ENCODE data around the gene GRIPAP1.
A peak's percentile ranks its signal among the peaks of the same experiment; 100 is the strongest.

The GRIPAP1 gene

DNA sequence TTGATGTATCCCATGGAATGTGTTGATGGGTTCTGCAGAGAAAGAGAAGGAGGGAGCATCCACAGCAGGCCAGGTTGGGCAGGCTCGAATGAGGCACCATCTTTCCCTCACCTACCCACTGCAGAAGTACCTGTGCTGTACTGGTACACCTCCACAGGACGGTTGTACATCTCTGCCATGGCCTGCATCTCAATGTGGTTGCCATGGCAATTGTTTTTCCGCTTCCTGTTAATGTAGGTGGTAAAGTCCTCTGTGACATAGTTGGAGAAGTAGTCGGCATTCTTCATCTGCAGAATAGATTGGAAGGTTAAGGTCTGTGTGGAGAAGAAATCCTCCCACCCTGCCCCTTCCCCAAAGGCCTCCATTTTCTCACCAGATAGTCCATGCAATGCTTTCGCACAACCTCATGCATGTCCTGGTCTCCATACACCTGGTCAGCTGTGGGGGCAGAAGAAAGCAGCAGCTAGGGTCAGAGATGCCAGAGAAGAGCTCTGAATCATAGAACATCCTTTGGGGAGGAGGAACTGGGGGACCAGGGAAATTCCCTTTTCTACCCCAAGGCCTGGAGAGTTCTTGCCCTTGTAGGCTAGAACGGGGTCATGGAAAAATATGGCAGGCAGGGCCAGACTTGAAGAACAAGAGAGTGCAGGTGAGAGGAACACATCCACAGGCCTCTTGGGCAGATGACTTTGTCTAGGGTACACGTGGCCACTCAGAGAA, 67.3 kb downstream of the GRIPAP1 start:
- Mint-ChIP-seq H3K27ac (peak overlapping the region; percentile 94), H3K4me1 (ENCODE audit: low read depth) (peaks cover 71% of the 10 kb centered on the region), H3K9me3 (peaks cover 3% of the 10 kb centered on the region), H3K36me3 (ENCODE audit: low read depth) (peaks cover 75% of the 10 kb centered on the region), H3K27me3 (no peaks in the 10 kb centered on the region), H3K4me3 (peak overlapping the region; percentile 44)
- peak; percentile 49 for DNase-seq

DNA sequence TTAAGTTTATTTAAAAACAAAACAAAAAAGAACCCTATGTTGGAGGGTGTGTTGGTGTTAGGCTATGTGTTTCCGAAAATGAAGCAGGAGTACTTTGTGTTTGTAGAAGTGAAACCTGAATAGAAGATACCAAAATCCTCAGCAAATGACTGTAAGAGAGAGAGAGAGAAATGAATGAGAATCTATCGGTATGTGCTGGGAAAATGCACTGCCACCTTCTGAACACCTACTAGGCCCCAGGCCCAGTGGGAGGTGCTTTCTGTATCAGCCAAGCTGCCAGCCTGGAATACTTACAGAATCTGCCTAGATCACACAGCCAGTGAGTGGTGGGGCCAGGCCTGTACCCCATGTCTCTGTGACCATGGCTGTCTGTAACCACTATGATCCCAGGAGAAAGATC, 68.3 kb downstream of the GRIPAP1 start:
- Mint-ChIP-seq H3K4me1 (ENCODE audit: low read depth) (peaks cover 61% of the 10 kb centered on the region), H3K4me3 (peak overlapping the region; percentile 60), H3K36me3 (ENCODE audit: low read depth) (peaks cover 73% of the 10 kb centered on the region), H3K27ac (peak overlapping the region; percentile 94), H3K9me3 (peaks cover 3% of the 10 kb centered on the region), H3K27me3 (no peaks in the 10 kb centered on the region)
- DNase-seq = peak; percentile 50

DNA sequence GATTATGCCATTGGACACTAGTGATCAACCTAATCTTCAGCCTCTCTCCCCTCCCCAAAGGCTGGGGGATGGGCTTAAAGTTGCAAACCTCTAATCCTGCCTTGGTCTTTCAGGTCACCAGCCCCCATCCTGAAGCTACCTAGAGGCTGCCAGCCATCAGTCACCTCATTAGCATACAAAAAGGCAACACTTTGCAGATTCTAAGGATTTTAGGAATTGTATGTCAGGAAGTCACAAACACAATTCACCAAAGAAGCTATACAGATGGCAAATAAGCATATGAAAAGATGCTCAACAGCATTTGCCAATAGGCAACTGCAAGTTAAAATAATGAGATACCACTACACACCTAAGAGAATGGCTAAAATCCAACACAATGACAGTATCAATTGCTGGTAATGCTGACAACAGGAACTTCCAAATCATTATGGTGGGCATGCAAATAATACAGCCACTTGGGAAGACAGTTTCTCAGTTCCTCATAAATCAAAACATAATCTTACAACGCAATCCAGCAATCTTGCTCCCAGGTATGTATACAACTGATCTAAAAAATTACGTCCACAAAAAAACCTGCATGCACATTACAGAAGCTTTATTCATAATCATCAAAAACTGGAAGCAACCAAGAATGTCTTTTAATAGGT, 74.2 kb downstream of the GRIPAP1 start:
- Mint-ChIP-seq H3K9me3 (no peaks in the 10 kb centered on the region), H3K27ac (no peak overlapping the region), H3K27me3 (peaks cover 6% of the 10 kb centered on the region), H3K4me3 (no peak overlapping the region), H3K4me1 (ENCODE audit: low read depth) (peaks cover 38% of the 10 kb centered on the region), H3K36me3 (ENCODE audit: low read depth) (peaks cover 73% of the 10 kb centered on the region)
- DNase-seq = no peak

DNA sequence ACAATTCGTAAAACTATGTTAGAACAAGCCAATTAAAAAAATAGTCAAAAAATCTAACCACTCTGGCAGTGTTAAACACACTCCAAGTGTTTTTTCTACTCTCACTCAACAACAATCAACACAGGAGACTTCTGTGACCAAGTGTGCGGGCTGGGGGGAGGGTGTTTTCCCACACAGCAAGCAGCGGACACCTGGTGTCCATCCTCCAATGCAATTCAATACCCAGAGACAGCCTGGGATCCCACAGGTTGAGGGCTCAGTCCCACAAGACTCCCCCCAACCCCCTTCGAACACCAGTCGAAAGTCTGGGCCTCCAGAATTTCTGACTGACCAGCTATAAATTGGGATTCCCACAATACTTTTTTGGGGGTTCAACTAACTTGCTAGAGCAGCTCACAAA, 74.9 kb downstream of the GRIPAP1 start:
- H3K36me3 Mint-ChIP-seq (ENCODE audit: low read depth) = peaks cover 74% of the 10 kb centered on the region
- no peak for DNase-seq
- H3K9me3 Mint-ChIP-seq = no peaks in the 10 kb centered on the region
- H3K27me3 Mint-ChIP-seq = peaks cover 6% of the 10 kb centered on the region
- H3K4me1 Mint-ChIP-seq (ENCODE audit: low read depth) = peaks cover 42% of the 10 kb centered on the region
- H3K27ac Mint-ChIP-seq = peak overlapping the region; percentile 44
- no peak overlapping the region for H3K4me3 Mint-ChIP-seq

DNA sequence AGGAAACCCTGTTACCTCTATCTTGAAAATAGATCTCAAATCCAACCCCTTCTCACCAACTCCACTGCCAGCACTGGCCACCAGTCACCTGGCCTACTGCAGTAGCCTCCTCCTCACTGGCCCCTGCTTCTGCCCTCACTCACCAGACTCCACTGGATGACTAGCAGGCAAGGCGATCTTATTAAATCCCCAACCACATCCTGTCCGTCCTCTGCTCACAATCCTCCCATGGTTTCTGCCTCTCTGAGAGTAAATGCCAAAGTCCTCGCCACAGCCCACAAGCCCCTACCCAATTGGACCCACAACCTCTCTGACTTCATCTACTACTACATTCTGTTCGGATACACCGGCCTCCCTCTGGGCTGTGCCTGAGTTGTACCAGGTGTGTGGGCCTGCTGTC, 77.8 kb downstream of the GRIPAP1 start:
- peaks cover 12% of the 10 kb centered on the region for H3K27me3 Mint-ChIP-seq
- H3K9me3 Mint-ChIP-seq = no peaks in the 10 kb centered on the region
- no peak for DNase-seq
- H3K27ac Mint-ChIP-seq = peak overlapping the region; percentile 75
- peaks cover 79% of the 10 kb centered on the region for H3K36me3 Mint-ChIP-seq (ENCODE audit: low read depth)
- peaks cover 63% of the 10 kb centered on the region for H3K4me1 Mint-ChIP-seq (ENCODE audit: low read depth)
- no peak overlapping the region for H3K4me3 Mint-ChIP-seq

DNA sequence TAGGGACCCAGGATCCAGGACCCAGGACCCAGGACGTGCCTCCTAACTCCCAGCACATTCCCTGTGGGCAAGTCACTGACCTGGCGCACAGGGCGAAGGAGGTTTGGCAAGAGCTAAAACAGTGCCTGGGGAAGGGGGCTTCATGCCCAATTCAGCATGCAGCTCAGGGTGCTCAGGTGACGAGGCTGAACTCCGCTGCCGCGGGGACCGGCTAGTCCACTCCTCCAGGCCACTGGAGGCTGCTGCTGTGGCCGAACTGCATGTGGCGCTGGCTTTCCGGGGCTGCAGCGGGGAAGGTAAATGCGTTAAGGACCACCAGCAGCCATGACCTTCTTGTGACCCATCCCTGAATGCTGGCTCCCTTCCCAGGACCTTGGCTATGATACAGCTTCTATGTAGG, 78.3 kb downstream of the GRIPAP1 start:
- Mint-ChIP-seq H3K36me3 (ENCODE audit: low read depth) (peaks cover 81% of the 10 kb centered on the region), H3K27me3 (peaks cover 12% of the 10 kb centered on the region), H3K4me1 (ENCODE audit: low read depth) (peaks cover 65% of the 10 kb centered on the region), H3K27ac (peak overlapping the region; percentile 75), H3K4me3 (no peak overlapping the region), H3K9me3 (no peaks in the 10 kb centered on the region)
- DNase-seq = no peak

Data from activated T-cell treated with anti-CD3 and anti-CD28 coated beads, Interleukin-2, amount 50 U/mL, for 24 hours (primary cell).